ENCODE data around the gene NAV2.

DNA sequence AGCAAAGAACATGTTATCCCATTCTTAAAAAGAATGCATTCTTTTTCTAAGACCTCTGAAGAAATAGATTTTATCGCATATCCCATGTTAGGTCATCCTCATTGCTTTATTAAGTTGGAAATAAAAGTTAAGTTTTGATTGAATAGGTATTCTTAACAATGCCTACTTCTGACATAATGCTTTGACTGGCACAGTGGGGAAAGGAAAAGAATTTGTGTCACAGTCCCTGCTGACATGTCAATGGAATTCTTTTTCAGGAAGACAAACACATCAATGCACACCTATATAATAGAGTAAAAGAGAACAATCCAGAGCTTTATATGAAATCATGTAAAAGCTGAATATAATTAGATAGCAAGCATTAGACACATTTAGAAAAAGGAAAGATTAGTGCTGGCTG is 341.9 kb downstream of the NAV2 start:
- TF ChIP-seq POLR2AphosphoS5 (IDR thresholded peaks at IDR 0.05; ENCODE audit: borderline replicate concordance, low read depth, low read length): no peak
- no peak for TF ChIP-seq EZH2 (IDR thresholded peaks at IDR 0.05)

All from SK-N-MC (cell line).